GM21825 (cell line): ENCODE results near the gene MEDAG.

Source experiments
- ATAC-seq: cut with Tn5 transposase; IDR thresholded peaks from one replicate; pipeline ENCODE4 v1.9.1; 2021; ENCODE audit warnings: mild to moderate bottlenecking, moderate library complexity; ENCODE audit not compliant: unreplicated experiment

The MEDAG gene

GRCh38 chr13:30905932-30906383 lies at the start of gene MEDAG:
Gene MEDAG (plus strand): TSS chr13:30906271. CDS start chr13:30906516, 245 bp downstream.
- ATAC-seq, result no peak

DNA sequence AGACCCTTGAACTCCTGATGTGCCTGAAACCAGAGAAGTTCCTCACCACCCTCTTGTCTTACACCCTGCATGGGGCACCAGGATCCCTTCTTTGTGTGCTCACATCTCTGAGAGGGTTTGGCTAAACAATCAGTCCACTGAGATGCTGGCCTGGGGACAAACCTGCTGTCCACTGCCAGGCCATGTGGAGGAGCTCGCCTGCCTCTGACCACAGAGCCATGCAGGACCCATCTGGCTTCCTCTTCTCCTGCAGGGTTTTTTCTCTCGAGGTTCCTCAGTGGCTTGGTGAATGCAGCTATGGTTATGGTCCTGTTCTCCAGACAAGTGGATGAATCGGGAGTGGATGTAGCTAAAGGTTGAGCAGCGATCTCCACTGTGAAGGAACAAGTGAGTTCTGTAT lies 49.1 kb upstream of the MEDAG start:
- no peak for ATAC-seq

GRCh38 chr13:30857636-30858035 lies 48.4 kb upstream of the MEDAG start:
- ATAC-seq, result no peak

GRCh38 chr13:30859326-30859725 lies 46.7 kb upstream of the MEDAG start:
- ATAC-seq, result no peak

DNA sequence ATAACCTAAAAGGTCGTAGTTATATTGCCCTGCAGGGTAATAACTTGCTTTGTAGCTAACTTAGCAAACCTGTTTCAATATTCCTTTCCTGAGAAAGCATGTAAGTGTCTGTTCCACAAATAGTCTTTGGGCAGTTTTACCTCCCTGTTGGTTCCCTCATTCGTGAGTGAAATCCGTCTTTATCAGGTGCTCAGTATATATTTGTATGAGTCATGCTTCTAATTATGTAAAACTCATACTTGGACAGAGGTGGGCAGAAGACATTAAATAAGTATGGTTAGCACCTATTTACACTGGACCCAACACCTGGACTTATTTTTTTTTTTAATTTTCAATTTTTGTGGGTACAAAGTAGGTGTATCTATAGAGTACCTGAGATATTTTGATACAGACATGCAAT lies 44.9 kb upstream of the MEDAG start:
- ATAC-seq, result no peak

- no peak for ATAC-seq
Measured at GRCh38 chr13:30861836-30862467, 44.1 kb upstream of the MEDAG start.

DNA sequence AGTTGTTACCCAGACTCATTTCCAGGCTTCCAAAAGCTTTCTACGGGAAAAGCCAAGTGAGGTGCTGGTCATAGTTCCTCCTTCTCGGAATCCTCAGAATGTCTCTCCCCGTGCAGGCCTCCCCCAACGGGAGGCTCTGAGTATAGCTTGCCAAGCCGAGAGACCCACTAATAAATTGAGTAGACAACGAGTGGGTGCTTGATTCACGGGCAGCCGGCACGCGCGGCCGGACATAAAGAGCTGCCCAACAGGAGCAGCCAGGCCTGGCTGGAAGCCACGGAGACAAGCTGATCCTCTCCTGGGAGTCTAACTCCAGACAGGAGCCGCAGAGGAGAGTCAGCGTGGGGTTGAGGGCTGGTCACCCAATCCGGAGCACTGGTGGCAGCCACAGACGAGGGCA lies 43.4 kb upstream of the MEDAG start:
- no peak for ATAC-seq

GRCh38 chr13:30863231-30863630 lies 42.8 kb upstream of the MEDAG start:
- no peak for ATAC-seq

DNA sequence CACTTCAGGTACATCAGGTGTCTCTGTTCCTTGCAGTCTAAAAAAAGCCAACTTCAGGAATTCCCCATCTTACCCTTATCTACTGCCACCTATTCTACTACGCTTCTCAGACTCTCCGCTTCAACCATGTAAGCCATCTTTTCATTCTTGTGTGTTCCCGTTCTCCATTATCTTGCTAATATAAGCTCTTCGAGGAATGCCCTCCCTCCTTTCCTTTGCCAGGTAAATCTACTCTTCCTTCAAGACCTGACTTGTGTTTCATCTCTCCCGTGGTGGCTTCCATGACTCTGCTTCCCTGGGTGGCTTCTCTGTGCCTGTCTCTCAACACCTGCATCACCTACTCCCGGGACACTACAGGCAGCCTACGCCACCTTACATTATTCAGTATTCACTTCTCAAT lies 42.3 kb upstream of the MEDAG start:
- ATAC-seq, result no peak

- no peak for ATAC-seq
Measured at GRCh38 chr13:30864433-30865122, 41.5 kb upstream of the MEDAG start.

DNA sequence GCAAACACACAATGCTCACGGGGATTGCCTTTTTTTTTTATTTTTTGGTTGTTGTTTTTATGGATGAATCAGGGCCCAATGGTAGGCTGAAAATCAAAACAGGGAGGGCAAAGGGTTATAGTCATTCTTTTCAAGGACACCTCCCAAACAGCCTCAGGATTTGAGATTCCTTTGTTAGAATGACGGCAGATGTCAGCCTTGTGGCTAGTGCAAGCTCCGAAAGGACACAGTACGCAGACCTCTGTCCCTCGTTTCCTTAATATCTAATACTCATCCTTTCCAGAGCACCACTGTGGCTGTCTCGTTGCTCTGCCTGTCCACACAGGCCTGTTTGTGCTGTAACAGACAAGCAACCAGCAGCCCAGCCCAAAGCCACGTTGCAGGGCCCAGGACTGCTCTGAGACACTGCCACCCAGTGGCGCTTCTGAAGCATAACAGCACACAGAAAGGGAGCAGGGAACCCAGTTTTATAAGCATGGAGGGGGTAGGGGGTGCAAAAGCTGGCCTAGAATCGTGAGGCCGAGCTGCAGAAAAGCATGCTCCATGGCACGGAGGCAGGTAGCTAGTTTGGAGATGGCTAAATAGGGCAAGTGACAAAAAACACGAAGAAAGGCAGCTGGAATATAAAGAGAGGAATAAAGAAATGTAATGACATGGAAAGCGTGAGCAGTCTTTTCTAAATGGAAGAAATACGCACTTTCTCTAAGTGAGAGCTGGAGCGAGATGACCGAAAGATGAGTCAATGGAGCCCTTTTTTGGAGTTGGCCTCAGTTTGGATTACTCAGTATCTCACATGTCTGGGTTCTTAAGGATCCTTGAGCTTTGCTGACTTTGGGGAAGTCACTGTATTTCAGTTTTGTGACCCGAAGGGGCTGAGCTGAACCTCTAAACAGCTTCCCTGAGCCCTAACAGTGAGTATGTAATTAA lies 40.7 kb upstream of the MEDAG start:
- peak; percentile 83 for ATAC-seq

GRCh38 chr13:30866677-30867076 lies 39.4 kb upstream of the MEDAG start:
- no peak for ATAC-seq

DNA sequence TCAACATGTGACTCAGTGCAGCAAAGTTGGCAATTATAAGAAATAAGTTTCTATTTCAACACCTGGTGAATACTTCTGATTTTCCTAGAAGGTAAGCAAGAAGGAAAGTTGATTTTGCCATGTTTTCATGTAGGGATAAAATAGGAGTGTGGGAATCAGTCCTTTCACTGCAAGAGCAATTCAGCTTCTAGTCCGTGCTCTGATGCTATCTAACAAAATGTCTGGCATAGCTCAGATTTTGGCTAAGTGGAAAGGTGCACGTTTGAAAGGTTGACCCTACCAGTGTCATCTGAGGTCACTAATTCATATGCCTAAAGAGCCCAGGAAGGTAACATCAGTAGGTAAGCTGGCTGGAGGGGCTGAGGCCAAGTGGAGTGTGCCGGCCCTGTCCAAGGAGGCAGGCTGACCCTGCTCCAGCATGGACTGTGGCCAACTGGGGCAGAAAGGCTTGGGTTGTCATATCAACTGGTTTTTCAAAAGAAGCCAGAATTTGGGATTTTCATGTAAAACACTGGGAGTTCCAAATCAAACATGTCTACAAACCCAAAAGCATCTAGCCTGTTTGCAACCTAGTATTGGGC lies 38.9 kb upstream of the MEDAG start:
- ATAC-seq, result no peak

- ATAC-seq, result no peak
Measured at GRCh38 chr13:30868799-30869470, 37.1 kb upstream of the MEDAG start.

DNA sequence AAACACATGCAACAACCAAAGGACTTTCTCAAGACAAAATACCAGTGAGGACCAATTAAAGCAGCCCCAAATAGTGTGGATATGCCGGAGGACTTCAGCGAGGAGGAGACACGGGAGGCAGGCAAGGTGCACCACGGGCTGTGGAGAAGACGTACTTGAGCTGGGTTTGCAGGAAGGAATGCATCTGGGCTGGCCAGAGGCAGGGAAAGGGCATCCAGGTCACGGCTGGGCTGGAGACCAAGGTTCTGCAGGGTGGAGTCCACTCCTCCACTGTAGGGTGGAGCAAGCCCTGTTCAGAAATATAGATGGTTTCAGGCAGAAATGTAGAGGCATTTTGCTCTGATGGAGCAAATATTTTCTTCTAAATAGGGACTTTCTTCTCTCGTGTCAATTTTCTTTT lies 36.6 kb upstream of the MEDAG start:
- ATAC-seq, result no peak

DNA sequence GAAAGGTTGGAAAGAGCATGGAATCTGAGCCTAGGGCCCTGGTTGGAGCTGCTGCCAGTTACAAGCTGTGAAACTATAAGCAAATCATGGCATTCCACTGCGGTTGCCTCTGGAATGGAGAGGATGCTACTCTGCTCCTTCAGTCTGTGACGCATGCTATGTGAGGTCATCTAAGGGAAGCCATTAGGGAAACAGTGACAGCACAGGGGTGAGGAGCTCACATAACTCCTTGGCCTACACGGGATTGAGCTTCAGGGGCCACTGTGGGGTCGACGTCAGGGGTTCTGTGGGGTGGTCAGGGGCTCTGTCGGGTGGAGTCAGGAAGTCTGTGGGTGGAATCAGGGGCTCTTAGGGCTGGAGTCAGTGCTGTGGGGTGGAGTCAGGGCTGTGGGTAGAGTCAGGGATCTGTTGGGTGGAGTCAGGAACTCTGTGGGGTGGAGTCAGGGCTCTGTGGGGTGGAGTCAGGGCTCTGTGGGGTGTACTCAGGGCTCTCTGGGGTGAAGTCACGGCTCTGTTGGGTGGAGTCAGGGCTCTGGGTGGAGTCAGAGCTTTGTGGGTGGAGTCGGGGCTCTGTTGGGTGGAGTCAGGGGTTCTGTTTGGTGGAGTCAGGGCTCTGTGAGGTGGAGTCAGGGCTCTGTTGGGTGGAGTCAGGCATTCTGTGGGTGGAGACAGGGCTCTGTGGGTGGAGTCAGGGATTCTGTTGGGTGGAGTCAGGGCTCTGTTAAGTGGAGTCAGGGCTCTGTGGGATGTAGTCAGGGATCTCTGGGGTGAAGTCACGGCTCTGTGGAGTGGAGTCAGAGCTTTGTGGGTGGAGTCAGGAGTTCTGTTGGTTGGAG lies 35.8 kb upstream of the MEDAG start:
- no peak for ATAC-seq

DNA sequence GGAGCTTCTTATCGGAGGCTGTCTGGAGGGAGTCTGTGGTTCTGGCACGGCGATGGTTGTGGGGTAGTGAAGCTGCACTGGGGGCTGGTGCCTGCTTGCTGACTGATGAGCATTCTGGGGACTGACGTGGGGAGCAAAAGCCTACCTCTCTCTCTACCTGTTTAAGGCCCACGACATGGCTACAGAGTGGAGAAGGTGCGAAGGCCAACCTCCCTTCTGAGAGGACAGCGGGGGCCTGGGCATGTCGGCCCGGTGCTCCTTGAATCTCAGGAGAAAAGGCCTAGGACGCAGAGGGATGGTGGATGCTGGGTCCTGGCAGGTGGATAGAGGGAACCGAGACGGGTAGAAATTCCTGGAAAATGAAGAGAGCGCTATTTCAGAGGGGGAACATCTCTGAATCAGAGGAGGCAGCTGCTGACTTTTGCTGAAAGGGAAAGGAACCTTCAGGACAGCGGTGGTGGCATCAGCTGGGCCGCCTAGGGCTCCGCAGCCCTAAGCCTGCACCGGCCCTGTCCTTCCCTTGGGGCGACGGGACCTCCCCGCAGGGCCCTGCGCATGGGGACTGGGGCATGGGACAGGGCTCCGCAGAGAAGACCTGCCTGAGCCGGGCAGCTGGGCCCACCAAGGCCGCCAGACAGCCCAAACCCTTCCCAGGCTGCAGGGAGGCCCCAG lies 35.0 kb upstream of the MEDAG start:
- no peak for ATAC-seq

GRCh38 chr13:30871588-30872275 lies 34.3 kb upstream of the MEDAG start:
- no peak for ATAC-seq

GRCh38 chr13:30872276-30872594 lies 33.8 kb upstream of the MEDAG start:
- no peak for ATAC-seq
